Measurements from ENCODE around the gene KLLN.
A peak's percentile ranks its signal among the peaks of the same experiment; 100 is the strongest.
"Not testable (repeated sequence)": the region's sequence is repeated elsewhere in the genome, so short reads cannot be mapped to it uniquely, and the experiment has no call there.

The KLLN gene

GRCh38 chr10:87869773-87870551 lies 6.6 kb upstream of the KLLN start:
- TF ChIP-seq ZFX (IDR thresholded peaks at IDR 0.05; ENCODE audit: borderline replicate concordance) (no peak), CTCF (IDR thresholded peaks at IDR 0.05) (no peak)
- H3K27ac ChIP-seq = no peak overlapping the region

- not testable (repeated sequence) for H3K27ac ChIP-seq
Observed at GRCh38 chr10:87869139-87869538, 5.8 kb upstream of the KLLN start.

GRCh38 chr10:87868277-87868676 lies 4.9 kb upstream of the KLLN start:
- no peak for TF ChIP-seq ZFX (IDR thresholded peaks at IDR 0.05; ENCODE audit: borderline replicate concordance)
- no peak for TF ChIP-seq CTCF (IDR thresholded peaks at IDR 0.05)
- no peak overlapping the region for H3K27ac ChIP-seq

GRCh38 chr10:87867453-87867852 lies 4.1 kb upstream of the KLLN start:
- H3K27ac ChIP-seq = no peak overlapping the region

GRCh38 chr10:87866412-87866974 lies 3.2 kb upstream of the KLLN start:
- TF ChIP-seq ZFX (IDR thresholded peaks at IDR 0.05; ENCODE audit: borderline replicate concordance) = no peak
- TF ChIP-seq CTCF (IDR thresholded peaks at IDR 0.05) = no peak
- no peak overlapping the region for H3K27ac ChIP-seq

More at GRCh38 chr10:87867453-87867852, 4.1 kb upstream of the KLLN start:
- no peak for TF ChIP-seq CTCF (IDR thresholded peaks at IDR 0.05)
- no peak for TF ChIP-seq ZFX (IDR thresholded peaks at IDR 0.05; ENCODE audit: borderline replicate concordance)

- H3K27ac ChIP-seq = peak overlapping the region; percentile 98
- no peak for TF ChIP-seq CTCF (IDR thresholded peaks at IDR 0.05)
- TF ChIP-seq ZFX (IDR thresholded peaks at IDR 0.05; ENCODE audit: borderline replicate concordance) = no peak
Observed at GRCh38 chr10:87865241-87865881, 2.0 kb upstream of the KLLN start.

- H3K27ac ChIP-seq = peak overlapping the region; percentile 98
- TF ChIP-seq CTCF (IDR thresholded peaks at IDR 0.05) (no peak), ZFX (IDR thresholded peaks at IDR 0.05; ENCODE audit: borderline replicate concordance) (no peak)
Observed at GRCh38 chr10:87864496-87865059, 1.2 kb upstream of the KLLN start.

GRCh38 chr10:87863951-87864495 lies 690 bp upstream of the KLLN start:
- H3K27ac ChIP-seq = peak overlapping the region; percentile 98

All from 22Rv1 (cell line).